Measurements from ENCODE around the gene FNDC3B.

The FNDC3B gene

DNA sequence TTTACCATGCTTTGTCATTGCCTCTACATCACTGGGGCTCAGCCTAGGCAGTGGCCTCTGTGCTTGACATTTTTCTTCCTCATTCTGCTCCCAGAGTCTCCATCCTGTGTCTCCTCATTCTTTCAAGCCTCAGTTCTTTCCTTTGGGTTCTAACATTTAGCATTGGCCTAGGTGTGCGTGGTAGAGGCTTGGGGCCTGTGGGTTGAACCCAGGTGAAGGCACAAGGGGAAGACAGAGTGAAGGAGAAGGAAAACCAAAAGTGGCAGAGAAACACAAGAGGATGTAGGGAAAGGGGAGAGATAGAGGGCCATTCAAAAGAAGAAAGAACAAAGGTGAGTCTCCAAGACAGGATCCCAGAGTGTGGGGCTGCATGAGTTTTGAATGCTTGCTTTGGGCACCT is 75.7 kb downstream of the FNDC3B start:
- DNase-seq (ENCODE audit: low read depth) = no peak

DNA sequence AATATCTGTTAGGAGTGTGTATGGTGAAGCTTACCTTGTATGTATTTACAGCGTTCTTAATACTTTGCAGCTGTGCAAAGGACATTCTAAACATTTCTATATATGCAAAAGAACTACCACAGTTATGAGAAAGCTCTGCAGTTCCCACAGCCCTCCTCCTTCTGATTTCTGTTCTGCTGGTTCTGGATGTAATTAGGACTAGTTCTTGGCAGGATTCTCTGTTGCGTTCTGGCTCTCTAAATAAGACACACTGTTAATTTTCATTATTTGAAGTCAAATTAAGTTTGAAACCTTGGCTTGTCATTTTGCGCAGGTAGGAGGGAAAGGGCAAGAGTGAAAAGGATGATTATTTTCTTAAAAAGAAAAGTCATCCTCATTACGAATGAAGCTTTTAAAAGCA is 76.4 kb downstream of the FNDC3B start:
- no peak for DNase-seq (ENCODE audit: low read depth)

DNA sequence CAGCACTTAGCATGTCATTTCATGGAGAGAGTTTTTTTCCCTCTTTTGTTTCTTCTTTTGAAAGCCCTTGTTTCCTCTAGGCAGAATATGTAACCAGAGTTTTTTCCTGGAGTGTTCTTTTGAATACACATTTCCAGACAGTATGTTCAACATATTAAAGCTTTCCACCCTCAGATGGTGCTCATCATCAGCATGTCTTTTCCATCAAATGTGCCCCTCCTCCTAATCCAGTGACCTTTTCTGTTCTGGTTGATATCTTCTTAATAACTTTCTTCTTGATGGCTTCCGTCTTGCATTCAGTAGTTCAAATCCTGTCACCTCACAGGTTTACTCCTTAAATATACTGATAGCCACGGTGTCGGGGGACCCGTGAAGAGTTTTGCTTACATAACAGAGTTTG is 78.6 kb downstream of the FNDC3B start:
- DNase-seq (ENCODE audit: low read depth) = no peak

DNA sequence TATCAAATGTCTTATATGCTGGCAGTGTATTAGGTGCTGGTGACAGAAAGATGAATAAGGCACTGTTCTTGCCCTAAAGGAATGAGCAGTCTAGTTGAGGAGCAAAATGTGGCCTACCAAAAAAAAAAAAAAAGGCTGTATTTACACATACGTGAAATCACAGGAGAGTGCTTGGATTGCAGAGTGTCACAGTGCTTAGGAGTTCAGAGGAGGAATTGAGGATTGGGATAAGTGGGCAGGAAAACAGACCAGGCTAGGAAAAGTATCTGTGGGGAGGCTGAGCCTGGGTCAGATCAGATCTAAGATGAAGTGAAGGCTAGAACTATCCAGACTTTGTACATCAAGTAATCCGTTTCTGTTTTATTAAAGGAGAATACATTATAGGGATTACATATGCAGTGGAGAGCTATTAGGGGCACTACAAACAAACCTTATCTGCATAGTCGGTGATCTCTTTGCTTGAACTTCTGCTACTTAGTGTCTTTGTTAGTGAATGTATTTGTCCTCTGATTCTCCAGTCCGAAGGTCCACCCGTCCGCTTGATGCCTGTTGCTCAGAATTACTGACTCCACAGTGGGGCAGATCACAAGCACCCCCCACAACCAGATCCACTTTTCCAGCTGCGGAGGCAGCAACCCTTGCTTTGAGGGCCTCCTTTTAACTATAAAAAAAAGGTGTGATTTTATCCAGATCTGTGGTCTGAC is 80.0 kb downstream of the FNDC3B start:
- no peak for DNase-seq (ENCODE audit: low read depth)

DNA sequence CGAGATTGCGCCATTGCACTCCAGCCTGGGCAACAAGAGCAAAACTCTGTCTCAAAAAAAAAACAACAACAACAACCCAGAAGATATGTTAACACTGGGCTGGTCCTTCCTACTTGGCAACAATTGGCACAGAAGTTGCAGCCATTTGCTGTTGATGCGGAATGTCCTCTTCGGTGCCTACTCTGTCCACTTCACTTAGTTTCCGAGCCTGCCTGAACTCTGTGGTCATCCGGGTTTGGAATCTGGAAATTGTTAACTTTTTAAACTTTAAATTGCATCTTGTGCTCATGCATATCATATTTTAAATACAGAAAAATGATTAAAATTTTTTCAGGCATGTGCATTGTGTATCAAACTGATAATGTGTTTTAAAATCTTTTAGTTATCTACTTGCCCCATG is 81.5 kb downstream of the FNDC3B start:
- DNase-seq (ENCODE audit: low read depth) = no peak

DNA sequence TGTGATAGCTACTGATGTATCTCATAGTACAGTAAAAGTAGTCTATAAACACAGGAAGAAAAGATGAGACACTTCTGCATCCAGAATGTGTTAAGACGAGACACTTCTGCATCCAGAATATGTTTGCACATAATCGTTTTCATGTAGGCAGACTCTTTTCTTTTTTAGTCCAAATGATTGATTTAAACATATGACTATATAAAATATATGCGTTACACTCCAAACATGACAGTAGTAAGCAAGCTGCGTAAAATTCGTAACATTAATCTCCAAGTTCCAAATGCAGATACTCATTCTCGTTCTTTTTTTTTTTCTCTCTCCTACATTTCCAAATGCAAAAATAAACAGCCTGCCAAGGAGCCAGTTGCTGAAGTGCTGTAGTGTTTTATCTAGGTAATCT is 82.6 kb downstream of the FNDC3B start:
- no peak for DNase-seq (ENCODE audit: low read depth)

DNA sequence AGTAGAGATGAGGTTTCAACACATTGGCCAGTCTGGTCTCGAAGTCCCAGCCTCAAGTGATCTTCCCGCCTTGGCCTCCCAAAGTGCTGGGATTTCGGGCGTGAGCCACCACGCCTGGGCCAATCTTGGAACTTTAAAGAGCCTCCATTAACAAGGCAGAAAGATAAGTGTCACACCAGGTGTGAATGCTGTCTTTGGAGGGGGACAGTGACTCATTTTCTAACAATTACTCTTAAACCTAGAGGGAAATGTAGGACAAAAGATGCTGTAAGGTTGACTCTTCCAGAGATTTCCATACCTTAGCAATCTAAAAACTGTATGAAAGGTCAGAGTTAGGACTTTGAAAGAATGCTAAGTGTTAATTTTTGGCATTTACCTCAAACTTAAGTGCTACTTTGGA is 84.9 kb downstream of the FNDC3B start:
- no peak for DNase-seq (ENCODE audit: low read depth)

DNA sequence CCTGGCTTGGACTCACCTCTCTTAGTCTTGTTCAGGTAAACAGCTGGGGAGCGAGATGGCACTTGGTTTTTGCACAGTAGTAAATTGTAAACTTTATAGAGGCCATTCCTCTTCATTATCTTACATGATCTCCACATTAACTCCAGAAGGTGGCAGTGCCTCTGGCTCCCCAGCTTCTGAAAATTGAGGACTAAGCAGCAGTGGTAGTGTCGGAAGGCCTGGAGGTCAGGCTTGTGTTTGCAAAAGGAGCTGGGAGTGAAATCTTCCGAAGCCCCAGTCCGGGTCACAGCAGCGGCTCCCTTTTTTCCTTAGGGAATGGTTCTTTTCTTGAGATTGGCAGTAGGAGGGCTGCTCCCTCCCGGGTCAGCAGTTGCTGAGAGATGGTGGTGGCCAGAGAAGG is 85.7 kb downstream of the FNDC3B start:
- DNase-seq (ENCODE audit: low read depth) = no peak

DNA sequence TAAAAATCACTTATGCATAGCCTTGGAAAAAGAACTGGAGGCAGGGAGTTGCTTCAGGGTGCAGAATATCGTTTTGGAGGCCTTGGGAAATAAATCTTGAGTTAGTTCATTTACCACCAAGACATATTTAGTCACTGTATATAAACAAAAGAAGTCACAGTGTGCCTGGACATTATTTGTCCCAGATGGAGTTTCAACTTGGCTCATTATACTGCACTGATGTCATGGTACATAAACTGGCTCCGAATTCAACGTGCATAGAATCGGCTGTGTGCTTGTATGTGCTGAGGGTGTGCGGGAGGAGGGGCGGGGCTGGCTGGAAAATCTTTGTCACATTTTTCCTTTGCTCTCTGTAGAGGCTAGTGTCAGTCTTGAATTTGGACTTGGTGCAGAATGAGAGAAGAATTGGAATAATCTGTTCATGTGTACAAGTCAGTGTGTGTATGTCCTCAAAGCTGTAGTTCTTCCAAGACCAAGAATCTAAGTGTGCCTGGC is 86.6 kb downstream of the FNDC3B start:
- no peak for DNase-seq (ENCODE audit: low read depth)

DNA sequence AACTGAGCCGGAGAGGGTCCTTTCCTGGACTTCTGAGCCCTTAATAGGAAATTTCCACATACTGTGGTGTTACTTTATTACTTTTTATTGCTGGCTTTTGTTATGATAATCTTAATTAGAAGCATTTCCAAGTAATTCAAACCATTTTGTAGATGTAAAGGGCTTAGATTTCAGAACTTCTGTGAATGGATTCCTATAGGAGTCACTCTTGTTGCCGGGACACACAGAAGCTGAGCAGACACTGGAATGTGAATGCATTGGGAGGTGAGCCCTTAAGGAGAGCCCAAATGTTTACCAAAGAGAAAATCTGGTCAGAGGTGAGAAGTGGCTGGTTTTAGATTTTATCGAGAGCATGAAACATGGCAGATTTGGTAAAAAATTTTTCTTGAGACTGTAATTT is 87.4 kb downstream of the FNDC3B start:
- no peak for DNase-seq (ENCODE audit: low read depth)

DNA sequence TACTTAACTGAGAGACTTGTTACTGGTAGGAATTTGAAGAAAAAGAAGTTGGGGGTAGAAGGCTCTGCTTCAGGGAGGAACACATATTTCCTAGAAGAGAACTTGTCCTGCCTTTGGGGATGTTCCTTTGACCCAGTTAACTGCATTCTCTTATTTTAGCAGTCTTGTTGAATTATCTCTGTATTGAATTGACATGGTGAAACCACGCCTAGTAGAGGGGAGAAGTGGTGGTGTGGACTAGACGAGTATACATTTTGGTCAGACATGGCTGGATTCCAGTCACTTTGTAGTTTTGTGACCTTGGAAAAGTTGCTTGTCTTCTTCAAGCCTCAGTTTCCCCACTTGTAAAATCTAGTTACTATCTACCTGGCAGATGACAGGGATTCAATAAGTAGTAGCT is 87.8 kb downstream of the FNDC3B start:
- DNase-seq (ENCODE audit: low read depth) = no peak

DNA sequence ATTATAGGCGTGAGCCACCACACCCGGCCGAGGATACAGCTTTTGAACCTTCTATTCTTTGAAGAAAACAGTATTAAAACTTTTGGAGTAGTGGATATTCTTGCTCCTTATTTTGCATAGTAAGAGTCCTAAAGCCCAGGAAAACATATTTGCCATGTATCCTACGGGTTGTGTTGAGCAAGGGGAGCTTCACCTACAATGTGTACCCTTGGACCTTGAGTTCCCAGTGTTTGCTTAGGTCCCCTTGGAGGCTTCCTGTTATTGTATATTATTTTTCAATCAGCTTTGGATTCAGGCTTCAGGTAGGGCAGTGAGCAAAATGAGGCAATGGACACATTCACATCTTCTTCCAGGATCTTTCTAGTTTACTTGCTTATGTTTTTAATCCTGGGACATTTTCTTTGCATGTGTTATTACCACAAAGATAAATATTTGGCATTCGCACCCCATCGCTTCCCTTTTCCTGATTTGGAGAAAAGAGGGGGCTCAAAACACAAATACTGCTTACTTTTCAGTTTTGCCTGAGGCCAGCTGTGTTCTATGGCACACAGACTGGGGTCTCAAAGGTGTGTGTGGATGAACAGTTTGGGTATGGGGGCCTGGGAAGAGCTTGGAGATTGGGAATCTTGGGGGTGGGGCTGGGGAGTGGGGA is 88.7 kb downstream of the FNDC3B start:
- no peak for DNase-seq (ENCODE audit: low read depth)

DNA sequence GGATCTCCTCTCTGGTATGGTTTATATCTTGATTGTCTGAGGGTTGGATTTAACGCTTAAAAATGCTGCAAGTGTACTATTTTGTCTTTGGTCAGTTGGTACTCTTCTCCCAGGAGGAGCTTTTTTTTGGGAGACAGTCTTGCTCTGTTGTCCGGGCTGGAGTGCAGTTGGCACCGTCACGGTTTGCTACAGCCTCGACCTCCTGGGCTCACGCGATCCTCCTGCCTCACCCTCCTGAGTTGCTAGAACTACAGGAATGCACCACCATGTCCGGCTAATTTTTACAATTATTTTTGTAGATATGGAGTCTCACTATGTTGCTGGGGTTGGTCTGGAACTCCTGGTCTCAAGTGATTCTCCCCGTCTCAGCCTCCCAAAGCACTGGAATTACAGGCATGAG is 89.5 kb downstream of the FNDC3B start:
- DNase-seq (ENCODE audit: low read depth) = no peak

DNA sequence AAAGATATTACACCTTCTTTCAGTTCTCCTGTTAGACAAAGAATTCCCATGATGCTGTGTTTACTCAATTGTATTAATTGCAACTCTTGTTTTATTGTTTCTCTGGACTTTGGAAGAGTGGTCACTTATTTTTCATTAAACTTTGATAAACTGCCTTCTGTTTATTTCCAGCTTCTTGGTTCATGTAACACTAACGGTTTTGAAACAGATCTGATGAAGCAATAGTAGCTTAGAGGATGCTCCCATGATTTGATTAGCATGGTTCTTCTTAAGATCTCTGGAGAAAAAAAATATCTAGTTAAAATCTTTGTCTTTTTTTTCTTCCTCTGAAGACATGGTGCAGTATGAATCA is 90.1 kb downstream of the FNDC3B start:
- no peak for DNase-seq (ENCODE audit: low read depth)

DNA sequence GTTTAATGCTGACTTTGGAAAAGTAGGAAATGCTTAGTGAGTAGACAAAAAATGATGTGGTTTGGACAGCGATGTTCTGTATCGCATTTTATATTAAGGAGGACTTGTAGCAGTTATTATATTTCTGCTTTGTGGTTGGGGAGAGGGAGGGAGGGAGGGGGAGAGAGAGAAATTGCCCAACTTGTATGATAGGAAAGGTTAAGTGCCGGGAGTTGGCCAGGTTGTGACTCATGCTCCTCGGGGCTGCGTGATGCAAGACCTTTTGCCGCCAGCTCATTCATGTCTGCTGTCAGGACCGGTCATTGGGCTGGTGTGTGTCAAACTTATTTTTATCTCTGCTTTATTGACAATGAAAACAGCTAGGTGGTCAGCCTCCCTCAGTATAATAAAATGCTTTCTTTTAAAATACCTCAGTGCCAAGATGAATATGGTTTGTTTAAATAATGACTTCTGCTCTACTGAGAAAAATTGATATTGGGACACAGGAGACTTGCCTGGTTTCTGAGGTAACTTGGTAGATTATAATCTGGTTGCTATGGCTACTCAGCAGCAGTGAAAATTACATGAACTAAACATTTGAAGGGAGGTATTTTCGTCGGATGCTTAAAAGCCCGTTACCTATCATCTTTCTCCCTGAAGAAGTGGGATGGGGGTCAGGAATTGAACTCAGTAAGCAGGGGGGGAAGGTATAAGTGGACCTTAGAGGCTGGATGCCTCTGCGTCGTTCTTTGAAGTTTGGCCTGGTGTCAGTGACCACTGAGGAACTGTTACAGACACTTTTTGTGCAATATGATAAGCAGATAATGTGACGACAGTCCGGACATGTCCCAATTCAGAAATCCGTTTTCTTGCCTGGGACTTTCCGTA is 90.7 kb downstream of the FNDC3B start:
- DNase-seq (ENCODE audit: low read depth) = peak; percentile 57

DNA sequence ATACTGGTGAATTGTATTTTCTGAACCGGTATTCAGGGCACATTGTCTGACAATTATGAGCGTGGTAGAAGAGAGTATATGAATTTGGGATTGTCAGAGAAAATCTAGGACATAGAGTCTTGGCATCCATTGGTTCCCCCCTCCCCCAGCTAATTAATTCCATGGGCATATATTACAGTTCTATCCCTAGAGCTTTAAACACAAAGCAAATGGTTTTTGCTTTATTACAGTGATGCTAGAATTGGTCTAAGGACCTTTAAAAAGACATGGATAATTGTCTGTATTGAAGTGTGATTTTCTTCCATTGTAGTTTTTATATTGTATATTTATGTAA is 91.3 kb downstream of the FNDC3B start:
- DNase-seq (ENCODE audit: low read depth) = no peak

DNA sequence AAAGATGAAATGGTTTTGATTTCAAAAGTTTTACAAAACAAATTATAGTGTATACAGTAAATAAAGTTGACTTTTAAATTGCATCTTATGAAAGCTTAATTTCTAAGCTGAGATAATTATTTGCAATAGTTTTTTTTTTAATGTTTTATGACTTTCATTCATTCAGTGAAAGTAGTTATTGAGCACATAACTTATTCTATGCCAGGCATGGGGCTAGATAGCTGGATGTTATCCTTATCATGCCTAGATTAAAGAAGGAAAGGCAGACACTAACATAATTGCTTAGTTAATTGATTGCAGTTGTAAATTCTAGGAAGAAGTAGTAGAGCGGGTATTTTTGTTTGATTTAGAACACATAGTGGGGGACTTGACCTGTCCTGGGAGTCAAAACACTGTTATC is 92.4 kb downstream of the FNDC3B start:
- DNase-seq (ENCODE audit: low read depth) = no peak

DNA sequence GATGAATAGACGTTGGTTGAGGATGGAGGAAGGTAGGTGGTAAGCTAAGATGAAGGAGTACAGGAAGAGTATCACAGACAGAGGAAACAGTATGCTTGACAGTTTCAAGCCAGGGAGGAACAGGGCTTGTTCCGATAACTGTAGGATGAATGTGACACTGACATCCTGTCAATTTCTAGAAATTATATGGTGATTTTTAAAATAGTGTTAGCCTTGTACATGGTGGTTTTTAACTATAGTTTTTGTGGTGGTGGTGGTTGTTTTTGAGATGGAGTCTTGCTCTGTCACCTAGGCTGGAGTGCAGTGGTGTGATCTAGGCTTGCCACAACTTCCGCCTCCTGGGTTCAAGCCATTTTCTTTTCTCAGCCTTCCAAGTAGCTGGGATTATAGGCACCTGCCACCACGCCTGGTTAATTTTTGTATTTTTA is 92.8 kb downstream of the FNDC3B start:
- DNase-seq (ENCODE audit: low read depth) = no peak

DNA sequence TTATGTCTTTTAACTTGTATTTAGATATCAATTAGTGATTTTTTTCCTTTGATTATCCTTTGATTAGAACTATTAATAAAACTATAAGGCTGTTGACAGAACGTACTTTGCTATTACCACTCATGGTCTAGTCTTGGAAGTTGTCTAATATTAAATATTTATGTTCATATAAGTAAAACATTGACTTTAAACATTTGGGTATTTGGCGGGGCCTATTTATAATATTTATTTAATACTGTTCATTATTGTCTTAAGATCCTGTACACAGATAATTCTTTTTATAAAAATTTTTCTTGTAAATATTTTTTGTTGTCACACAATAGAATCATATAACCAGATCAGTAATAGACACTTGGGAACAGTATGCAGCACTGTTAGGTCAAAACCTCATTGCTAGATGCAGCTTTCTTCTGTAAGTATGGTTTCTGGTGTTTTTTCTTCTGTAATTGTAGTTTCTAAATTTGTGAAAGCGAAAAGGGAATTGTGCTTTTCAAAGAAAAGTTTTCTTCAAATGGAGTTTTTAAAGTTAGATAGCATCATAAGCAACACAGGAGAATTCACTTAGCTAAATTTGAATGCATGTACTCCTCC is 93.4 kb downstream of the FNDC3B start:
- no peak for DNase-seq (ENCODE audit: low read depth)

DNA sequence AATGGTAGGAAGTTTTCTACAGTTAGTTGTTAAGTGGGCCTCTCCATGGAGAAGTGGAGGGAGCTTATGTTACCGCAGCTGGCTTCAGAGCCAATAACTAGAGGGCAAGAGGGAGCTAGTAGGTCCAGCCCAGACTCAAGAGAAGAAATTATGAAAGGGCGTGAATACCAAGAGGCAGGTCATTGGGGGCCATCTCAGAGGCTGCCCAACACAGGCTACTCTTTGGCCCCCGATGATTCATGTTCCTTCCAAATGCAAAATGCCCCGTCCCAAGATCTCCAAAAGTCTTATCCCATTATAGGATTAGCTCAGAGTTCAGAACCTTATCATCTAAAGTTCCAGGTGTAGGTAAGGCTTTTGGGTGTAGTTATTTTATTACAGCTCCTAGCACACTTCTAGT is 94.5 kb downstream of the FNDC3B start:
- no peak for DNase-seq (ENCODE audit: low read depth)

DNA sequence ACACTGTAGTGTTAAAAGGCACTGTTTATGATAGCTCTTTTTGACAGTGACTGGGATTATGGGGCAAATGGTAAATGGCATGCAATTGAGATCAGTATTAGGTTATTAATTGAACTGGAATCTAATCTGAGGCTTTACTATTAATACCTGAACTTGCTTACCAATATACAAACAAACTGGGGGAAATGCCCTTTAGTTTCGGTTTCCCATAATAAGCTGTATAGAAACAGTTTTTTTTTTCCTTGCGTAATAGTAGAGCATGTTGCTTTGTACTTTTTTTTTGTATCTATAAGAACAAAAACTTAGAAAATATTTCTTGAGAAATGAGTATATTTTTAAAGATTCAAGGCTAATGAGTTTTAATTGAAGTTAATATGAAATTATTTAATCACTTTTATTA is 95.0 kb downstream of the FNDC3B start:
- no peak for DNase-seq (ENCODE audit: low read depth)

DNA sequence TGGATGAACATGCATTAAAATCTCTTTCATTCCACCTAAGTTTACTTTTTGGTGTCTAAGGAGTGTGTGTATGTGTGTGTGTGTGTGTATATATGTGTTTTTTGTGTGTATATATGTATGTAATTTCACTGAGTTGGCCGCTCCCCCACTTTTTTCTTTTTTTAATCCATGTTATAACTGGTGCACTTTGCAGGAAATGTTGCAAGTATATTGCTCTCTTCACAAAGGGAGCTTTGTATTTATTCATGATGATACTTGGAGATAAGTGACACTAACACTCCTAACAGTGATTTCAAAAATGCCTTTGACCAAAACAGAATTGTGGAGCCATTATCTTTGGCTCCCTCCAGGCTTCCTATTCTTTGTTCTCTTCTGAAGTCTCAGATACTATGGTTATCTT is 95.8 kb downstream of the FNDC3B start:
- DNase-seq (ENCODE audit: low read depth) = no peak

DNA sequence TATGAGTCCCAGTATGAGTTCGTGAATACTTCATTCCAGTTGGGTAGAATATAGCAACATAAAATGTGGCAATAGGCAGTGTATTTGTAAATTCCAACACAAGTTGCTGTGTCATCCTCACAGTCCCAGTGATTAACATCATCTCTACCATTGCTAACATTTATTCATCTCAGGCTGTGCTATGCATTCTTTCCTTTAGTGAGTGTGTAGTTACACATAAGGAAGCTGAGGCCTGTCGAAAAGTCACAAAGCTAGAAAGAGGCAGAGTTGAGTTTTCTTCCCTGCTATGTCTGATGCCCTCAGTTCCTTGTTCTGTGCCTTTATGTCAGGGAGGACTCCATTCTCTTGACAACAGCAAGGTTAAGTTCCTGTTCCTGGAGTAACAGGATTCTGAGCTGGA is 96.4 kb downstream of the FNDC3B start:
- DNase-seq (ENCODE audit: low read depth) = no peak

Measured in activated T-helper 9 cell treated with anti-CD3 and anti-CD28 coated beads, Interleukin-2, amount 50 U/mL, for 16 hours (primary cell).